HG03342 (cell line): Measurements from ENCODE around the gene WDR64.
"Not testable (repeated sequence)": the region's sequence is repeated elsewhere in the genome, so short reads cannot be mapped to it uniquely, and the experiment has no call there.

Experiments used
- ATAC-seq: cut with Tn5 transposase; IDR thresholded peaks from one replicate; pipeline ENCODE4 v1.9.1; 2021; ENCODE audit warnings: mild to moderate bottlenecking, moderate library complexity; ENCODE audit not compliant: unreplicated experiment

The WDR64 gene

DNA sequence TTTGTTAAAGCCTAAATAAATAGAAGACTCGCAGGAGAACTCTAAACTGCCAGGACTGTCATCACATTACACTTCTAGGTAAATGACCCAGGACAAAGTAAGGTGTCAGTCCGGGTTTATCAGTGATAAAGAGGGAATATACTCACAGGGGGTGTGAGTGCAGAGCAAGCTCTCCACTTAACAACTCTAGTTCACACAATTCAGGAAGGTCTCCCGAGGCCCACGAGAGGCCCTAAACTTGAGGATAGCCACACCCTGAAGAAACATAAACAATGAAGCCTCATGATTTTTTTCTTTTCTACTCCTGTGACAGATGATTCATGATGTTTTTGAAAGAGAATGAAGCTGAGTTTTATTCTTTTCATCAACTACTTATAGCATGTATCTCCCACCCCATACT is 130.3 kb downstream of the WDR64 start:
- no peak for ATAC-seq

DNA sequence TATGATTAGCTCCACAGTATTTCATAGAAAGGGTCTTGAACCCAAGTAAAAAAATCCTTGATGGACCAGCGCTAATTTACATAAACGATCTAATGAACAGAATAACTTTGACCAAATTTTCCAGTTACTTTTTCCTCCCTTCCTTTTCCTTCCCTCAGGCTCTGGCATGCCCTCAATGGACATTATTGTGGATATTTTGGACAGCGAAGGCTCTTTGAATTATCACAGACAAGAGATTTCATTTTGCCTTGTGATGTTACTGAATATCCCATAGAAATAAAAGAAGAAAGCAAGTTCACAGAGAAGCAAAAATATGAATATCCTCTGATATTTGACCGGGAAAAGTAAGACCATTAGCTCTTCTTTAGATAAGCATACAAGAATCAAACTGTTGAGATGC is 135.6 kb downstream of the WDR64 start:
- ATAC-seq: no peak

DNA sequence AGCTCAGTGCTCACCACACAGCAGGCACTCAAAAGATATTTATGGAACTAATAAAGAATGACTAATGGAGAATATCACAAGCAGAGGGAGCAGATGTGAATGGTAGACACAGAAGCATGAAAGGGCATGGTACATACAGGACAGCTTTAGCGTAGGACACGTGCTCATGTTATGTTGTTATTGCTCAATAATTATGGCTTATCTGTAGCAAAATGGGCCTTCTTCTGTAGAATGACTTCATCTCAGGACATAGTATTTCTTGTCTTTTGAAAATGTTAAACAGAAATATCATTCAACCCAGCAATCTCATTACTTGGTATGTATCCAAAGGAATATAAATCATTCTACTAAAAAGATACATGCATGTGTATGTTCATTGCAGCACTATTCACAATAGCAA is 137.0 kb downstream of the WDR64 start:
- no peak for ATAC-seq

DNA sequence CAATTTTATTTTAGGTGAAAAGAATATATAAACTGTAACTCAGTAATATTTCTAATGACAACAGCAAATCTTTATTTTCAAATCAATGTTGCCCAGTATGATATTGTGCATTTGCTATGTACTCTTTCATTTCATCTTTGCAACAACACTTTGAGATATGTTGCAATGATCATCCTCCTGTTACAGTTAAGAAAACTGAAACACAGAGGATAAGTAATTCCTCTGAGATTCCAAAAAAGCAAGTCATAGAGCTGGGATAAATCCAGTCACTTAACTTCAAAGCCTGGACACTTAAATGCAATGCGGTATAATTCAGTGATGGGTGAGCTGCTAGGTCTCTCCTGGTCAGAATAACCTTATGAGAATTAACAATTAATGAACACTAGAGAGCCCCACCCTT is 147.3 kb downstream of the WDR64 start:
- no peak for ATAC-seq

DNA sequence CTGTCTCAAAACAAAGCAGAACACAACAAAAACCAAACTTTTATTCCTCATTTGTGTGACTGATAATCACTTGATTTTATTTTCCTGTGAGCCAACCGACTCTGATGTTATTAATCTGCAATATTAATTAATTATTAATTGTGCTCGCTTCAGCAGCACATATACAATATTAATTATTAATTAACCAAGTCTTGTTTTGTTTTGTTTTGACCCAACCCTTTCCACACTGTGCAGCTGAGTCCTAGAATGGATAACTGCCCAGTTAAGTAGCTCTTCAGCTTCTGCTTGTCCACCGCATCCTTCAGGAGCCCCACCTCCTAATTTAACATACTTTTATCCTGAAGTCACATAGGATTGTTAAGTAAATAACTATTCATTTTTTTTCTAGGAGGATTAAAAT is 148.6 kb downstream of the WDR64 start:
- ATAC-seq: no peak

DNA sequence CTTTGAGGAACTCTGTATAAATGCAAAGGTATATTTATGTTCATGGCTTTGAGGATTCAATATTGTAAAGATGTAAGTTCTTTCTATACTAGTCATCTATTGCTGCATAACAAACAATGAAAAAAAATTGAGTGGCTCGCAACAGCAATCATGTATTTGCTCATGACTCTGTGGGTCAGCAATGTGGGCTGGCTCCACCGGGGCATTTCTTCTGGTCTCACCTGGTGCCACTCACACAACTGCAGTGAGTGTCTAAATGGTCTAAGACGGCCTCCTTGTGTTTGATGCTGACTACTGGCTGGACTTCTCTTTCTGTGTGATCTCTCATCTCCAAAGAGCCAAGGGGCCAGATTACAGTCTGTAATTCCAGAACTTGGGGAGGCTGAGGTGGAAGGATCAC is 150.8 kb downstream of the WDR64 start:
- no peak for ATAC-seq

DNA sequence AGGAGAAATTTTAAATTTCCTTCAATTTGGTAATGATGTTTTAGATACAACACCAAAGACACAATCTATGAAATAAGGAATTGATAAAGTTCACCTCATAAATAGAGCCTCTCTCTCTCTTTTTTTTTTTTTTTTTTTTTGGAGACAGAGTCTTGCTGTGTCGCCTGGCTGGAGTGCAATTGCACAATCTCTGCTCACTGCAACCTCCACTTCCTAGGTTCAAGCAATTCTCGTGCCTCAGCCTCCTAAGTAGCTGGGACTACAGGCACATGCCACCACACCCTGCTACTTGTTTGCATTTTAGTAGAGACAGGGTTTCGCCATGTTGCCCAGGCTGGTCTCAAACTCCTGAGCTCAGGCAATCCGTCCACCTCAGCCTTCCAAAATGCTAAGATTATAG is 152.6 kb downstream of the WDR64 start:
- ATAC-seq: not testable (repeated sequence)

DNA sequence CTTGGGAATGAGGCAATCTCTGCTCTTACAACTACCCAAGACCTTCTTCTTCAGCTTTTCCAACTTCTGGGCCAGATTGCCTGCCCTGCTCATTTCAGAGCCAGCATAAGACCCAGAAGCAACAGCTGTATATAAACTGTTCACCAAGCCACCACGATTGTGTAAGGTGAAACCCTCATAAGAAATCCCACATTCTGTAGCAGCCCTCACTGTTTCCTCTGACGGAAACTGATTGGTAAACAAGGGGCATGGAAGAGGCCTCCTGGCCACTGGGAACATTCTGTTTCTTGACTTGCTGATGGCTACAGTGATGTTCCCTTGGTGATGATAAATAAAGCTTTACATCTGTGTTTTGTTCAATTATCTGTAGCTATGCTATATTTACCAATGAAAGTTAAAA is 156.2 kb downstream of the WDR64 start:
- no peak for ATAC-seq

DNA sequence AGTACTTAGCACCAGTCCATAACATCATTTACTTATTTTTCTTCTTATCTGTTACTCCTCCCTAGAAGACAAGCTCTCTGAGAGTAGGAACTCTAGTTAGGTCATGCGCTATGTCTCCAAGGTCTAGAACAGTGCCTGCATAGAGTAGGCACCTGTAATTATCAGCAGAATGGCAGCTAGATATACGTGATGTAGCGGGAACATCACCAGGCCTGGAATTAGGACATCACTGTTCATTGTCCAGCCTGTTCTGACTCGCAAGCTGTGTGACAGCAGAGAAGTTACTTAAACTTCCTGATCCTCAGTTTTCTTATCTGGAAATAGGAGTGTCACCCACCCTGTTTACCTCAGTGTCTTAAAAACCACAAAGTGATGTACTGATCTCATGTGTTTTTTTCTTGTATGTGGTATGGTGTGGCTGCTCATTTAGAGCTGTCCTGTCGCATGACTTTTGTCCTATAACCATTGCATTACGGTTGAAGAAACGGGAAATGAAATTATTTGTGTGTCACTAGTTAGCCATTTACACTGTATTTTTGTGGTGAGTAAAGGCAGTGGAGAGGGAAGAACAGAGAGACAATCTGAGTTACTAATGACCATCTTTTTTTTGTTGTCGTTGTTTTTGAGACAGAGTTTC is 158.8 kb downstream of the WDR64 start:
- ATAC-seq: peak; percentile 63

DNA sequence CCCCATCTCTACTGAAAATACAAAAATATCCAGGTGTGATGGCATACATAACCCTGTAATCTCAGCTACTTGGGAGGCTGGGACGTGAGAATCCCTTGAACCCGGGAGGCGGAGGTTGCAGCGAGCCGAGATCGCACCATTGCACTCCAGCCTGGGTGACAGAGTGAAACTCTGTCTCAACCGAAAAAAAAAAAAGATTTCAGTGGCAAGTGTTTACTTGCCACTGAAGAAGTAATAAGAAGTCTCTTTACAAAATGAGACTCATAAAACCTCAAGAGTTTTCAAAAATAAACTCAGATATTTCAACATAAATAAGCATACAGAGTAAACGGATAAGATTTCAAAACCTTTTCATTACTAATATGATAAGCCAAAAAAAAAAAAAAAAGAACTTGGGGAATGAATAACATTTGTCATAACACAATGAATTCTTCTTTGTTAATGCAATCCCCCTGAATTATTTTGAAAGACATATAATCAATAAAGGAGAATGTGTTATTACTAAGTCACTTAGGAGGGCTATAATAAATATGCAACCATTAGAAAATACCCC is 161.8 kb downstream of the WDR64 start:
- ATAC-seq: no peak

DNA sequence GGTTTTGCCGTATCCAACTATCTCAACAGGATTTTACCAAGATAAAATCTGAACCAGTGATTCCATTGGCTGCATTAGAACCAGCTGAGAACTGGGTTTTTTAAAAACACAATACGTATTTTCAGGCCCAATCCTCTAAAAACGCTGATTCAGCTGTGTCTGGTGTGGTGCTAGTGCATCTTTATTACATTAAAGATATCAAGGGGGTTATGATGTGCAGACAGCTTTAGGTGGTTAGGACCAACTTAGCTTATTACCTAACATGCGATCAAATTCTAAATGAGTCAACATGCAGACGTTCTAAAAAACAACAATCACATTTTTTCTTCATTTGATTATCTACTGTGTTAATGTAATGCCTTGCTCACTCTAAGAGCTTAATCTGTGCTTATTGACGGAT is 163.9 kb downstream of the WDR64 start:
- ATAC-seq: no peak

DNA sequence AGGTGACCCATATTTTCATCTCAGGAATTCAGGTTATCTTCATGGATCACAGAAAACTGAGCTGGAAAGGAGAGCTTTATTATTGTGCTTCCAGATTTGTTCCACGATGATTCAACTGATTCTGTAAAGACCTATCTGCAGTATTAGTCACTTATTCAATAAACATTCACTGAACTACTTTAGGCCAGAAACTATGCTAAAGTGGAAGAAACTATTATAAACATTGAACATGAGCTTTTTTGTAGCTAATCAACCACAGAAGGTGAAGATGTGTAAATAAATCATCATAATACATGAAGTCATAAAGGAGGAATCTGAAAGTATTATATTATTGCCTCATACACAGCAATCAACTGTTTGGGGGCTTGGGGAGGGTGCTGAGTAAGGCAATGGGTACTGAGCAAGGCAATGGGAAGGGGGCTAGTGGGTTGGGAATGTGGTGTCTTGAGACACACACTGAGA is 165.3 kb downstream of the WDR64 start:
- no peak for ATAC-seq

DNA sequence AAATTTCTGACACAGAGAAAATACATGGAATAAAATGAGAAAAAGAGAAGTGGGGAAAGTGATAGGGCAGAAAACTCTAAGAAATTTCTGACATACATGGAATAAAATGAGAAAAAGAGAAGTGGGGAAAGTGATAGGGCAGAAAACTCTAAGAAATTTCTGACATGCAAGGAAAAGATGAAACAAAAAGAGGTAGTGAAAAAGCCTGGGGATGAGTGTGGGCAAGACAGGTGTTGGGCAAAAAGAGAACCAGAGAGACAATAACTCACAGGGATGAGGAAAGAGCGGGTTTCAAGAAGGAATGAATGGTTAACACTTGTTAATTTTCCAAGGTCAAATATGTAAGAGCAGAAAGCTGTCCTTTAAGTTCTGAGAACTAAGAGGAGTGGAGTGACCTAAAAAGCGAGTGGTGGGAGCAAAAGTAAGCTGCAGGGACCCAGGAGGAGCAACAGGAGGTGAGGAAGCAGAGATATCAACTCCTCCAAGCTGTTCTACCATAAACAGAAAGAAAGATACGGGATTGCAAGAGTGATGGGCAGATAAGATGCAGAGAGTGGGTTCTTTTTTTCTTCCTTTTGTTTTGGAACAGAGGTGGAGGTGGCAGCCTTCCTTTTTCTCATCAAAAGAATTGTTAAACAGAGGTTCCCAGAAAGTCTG is 166.0 kb downstream of the WDR64 start:
- ATAC-seq: no peak

DNA sequence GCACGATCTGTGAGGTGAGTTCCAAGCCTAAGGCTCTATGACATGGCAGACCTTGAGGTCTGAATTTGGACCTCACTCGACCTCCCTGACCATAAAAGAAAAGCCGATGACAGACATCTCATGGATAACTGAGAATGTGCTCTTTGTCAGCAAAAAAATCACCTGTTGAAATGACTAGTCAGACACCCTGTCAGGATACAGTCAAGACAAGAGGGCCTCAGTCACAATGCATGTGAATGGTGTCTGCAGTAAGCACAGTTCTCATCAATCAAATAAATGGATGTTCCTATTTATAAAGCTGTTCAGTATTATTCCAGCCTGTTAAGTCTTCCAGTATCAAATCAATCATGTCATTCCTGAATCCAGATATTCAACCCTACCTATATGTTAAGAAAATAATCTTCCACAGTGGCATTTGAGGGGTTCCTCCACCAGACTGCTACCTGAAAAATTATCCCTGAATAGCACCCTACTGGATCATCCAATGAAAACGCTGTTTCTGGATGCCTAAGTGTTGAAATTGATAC is 167.3 kb downstream of the WDR64 start:
- no peak for ATAC-seq

DNA sequence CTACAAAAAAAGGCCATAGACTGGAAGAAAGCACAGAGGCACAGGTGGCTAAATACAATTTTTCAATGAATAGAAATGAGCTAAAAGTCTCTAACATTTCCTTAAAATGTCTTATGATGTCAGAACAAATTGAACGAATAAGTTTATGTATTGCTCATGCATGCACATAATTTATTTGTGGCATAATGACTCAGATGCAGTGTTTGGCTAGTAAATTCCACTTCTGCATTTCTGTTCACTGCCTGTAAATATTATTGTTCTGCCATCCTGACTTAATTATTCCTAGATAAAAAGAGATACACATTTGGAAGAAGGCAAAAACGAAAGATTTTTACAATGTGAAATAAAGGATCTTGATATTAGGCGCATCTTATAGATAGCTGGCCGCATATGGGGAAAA is 169.3 kb downstream of the WDR64 start:
- no peak for ATAC-seq

DNA sequence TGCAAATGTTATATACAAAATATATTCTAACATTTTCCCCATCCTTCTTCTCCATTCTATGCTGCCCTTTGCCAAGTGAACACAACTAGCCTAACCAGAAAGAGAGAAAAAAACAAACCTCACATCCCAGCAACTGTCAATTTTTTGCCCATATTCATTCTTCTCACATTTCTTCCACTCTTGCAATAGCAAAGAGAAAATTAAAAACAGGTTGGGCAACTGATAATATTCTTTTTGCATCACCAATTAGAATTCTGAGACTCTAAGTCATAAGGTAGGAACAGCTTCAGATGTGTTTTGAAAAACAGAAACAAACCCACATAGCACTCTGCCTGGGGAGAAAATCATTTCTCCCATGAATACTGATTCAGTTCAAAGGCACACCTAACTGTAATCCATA is 170.8 kb downstream of the WDR64 start:
- ATAC-seq: no peak

DNA sequence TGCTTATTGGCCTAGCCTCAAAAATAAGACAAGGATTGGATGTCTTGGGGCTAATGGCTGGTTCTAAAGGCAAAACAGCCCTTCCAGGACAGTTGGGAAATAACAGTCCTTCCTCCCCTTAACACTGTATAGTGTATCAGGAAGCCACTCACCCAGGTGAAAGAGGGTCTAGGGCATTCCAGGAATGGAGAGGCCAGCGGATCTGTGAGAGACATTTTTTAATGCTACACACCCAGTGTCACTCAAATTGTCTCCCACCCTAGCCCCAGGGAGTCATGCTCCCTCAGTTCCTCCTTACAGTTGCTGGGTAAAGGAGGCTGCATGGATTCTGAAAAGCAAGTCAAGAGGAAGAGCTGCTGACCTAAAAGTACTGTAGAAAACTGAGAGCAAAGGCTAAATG is 171.8 kb downstream of the WDR64 start:
- ATAC-seq: no peak

DNA sequence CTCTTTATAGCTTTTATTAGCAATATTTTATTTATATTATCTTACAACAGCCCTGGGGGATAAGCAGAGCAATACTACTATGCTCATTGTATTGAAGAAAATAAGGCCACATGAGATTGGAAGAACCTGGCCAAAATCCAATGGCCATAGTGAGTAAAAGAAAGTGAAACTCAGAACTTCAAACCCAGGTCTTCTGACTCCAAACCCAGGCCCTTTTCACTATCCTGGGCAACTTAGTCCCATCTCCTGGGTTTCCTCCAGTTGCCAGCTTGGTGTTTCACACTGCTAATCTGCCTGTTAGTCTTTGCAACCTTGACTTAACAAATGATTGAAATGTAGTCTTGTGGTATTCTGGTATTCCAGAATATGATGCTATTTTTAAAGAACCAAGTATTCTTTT is 173.5 kb downstream of the WDR64 start:
- no peak for ATAC-seq

DNA sequence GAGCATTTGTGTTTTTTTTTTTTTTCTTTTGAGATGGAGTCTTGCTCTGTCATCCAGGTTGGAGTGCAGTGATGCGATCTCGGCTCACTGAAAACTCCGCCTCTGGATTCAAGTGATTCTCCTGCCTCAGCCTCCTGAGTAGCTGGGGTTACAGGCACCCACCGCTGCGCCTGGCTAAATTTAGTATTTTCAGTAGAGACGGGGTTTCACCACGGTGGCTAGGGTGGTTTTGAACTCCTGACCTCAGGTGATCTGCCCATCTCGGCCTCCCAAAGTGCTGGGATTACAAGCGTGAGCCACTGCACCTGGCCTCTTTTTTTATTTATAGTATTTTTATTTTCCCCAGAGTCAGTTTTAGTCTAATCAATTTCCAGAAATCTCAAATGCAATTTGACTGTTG is 174.5 kb downstream of the WDR64 start:
- ATAC-seq: not testable (repeated sequence)

DNA sequence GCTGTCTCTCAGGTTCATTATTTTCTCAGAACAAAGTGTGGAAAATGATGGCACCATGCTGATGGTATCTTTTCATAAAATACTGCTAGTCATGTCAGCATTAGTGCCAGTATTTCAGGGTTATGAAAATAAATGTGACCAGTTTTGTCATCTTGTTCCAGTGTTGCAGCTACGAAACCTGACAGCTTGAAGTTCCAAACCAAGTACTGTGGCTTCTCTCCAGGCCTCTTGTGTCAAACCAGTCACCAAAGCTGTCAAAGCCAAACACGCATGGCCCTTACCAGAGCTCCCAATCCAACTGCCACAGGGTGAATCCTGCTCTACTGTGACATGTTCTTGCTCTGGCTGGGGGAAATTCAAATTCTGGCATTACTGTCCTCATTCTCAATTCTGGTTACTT is 175.2 kb downstream of the WDR64 start:
- ATAC-seq: no peak

DNA sequence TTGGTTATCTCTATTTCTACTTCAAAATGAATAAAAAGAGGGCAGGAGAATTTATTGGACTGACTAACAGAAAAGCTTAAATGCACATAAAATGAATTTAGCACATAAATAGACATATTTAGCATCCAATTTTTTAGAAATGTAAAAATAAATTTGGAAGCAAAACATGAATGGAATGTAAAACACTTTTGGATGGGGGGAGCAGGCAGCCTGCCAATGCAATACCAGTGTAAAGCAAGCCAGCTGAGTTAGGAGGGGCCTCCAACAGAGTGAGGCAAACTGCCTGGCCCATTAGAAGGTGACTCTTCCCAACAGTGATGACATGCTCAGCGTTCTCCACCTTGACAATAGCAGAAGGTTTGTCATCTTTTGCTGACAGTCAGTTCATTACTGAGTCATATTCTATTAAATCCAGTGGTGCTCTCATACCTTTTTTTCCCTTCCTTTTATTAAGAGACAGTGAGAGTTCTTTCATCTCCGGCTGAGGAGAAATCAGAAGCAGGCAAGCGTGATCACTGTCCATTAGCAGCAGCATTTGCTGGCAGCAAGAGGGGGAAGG is 176.5 kb downstream of the WDR64 start:
- no peak for ATAC-seq

DNA sequence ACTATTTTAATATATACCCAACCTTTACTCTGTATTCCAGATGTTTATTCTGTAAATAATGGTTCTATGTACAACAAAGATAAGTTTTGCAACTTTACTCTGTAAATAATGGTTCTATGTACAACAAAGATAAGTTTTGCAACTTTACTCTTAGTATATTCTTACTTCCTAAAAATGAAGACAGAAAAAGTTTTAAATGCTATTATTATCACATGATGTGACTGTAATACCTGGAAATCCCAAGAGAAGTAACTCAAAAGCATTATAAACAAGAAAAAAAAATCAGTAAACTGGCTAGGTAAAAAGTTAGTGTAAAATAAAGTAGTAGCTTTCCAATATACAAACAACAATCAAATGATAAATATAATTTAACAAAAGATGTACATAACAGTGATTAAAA is 177.4 kb downstream of the WDR64 start:
- ATAC-seq: no peak
